Ishikawa (cell line): ENCODE measurements around the gene OR51D1.

Experiments
- CEBPB ChIP-seq: IDR thresholded peaks from 2 replicates; pipeline ENCODE4 v1.6.1; 2012
- CREB1 ChIP-seq: IDR thresholded peaks from 2 replicates; pipeline ENCODE4 v1.6.1; 2012; ENCODE audit warnings: low read depth
- EGR1 ChIP-seq: IDR thresholded peaks from 2 replicates; pipeline ENCODE4 v1.6.1; 2012
- EP300 ChIP-seq: IDR thresholded peaks from 2 replicates; pipeline ENCODE4 v1.6.1; 2012; ENCODE audit warnings: borderline replicate concordance
- FOXM1 ChIP-seq: IDR thresholded peaks from 2 replicates; pipeline ENCODE4 v1.6.1; 2012; ENCODE audit warnings: low read depth, borderline replicate concordance
- NFIC ChIP-seq: IDR thresholded peaks from 2 replicates; pipeline ENCODE4 v1.6.1; 2012
- RAD21 ChIP-seq: IDR thresholded peaks from 2 replicates; pipeline ENCODE4 v1.6.1; 2012; ENCODE audit warnings: low read depth
- TAF1 ChIP-seq: IDR thresholded peaks from 2 replicates; pipeline ENCODE4 v1.6.1; 2012; ENCODE audit warnings: low read depth, mild to moderate bottlenecking
- TCF12 ChIP-seq: IDR thresholded peaks from 2 replicates; pipeline ENCODE4 v1.6.1; 2012; ENCODE audit warnings: low read depth
- TEAD4 ChIP-seq: IDR thresholded peaks from 2 replicates; pipeline ENCODE4 v1.6.1; 2012
- YY1 ChIP-seq: IDR thresholded peaks from 2 replicates; pipeline ENCODE4 v1.6.1; 2012; ENCODE audit warnings: low read depth
- ZBTB7A ChIP-seq: IDR thresholded peaks from 2 replicates; pipeline ENCODE4 v1.6.1; 2012; ENCODE audit warnings: low read depth
- TF ChIP-seq, protein P1 (sequence below): IDR thresholded peaks from 2 replicates; pipeline ENCODE4 v1.6.1; 2012
- TF ChIP-seq, protein P2 (sequence below): IDR thresholded peaks from 2 replicates; pipeline ENCODE4 v1.6.1; 2012; ENCODE audit warnings: low read depth, mild to moderate bottlenecking
- TF ChIP-seq, protein P3 (sequence below): IDR thresholded peaks from 2 replicates; pipeline ENCODE4 v1.6.1; 2012

OR51D1 gene

DNA sequence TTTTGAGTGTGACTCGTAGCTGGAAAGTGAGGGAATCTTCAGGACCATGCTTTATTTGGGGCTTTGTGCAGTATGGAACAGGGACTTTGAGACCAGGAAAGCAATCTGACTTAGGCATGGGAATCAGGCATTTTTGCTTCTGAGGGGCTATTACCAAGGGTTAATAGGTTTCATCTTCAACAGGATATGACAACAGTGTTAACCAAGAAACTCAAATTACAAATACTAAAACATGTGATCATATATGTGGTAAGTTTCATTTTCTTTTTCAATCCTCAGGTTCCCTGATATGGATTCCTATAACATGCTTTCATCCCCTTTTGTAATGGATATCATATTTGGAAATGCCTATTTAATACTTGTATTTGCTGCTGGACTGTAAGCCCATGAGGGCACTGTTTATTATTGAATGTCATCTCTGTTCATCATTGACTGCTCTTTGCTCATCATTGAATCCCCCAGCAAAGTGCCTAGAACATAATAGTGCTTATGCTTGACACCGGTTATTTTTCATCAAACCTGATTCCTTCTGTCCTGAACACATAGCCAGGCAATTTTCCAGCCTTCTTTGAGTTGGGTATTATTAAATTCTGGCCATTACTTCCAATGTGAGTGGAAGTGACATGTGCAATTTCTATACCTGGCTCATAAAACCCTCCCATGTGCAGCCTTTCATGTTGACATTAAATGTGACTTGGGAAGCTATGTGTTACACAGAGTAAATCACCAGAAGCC lies 17.5 kb downstream of the OR51D1 start:
- TF ChIP-seq, protein P1, sequence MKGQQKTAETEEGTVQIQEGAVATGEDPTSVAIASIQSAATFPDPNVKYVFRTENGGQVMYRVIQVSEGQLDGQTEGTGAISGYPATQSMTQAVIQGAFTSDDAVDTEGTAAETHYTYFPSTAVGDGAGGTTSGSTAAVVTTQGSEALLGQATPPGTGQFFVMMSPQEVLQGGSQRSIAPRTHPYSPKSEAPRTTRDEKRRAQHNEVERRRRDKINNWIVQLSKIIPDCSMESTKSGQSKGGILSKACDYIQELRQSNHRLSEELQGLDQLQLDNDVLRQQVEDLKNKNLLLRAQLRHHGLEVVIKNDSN = no peak
- TF ChIP-seq YY1 (no peak), EP300 (no peak), CREB1 (no peak), ZBTB7A (no peak), NFIC (no peak)
- TF ChIP-seq, protein P2, sequence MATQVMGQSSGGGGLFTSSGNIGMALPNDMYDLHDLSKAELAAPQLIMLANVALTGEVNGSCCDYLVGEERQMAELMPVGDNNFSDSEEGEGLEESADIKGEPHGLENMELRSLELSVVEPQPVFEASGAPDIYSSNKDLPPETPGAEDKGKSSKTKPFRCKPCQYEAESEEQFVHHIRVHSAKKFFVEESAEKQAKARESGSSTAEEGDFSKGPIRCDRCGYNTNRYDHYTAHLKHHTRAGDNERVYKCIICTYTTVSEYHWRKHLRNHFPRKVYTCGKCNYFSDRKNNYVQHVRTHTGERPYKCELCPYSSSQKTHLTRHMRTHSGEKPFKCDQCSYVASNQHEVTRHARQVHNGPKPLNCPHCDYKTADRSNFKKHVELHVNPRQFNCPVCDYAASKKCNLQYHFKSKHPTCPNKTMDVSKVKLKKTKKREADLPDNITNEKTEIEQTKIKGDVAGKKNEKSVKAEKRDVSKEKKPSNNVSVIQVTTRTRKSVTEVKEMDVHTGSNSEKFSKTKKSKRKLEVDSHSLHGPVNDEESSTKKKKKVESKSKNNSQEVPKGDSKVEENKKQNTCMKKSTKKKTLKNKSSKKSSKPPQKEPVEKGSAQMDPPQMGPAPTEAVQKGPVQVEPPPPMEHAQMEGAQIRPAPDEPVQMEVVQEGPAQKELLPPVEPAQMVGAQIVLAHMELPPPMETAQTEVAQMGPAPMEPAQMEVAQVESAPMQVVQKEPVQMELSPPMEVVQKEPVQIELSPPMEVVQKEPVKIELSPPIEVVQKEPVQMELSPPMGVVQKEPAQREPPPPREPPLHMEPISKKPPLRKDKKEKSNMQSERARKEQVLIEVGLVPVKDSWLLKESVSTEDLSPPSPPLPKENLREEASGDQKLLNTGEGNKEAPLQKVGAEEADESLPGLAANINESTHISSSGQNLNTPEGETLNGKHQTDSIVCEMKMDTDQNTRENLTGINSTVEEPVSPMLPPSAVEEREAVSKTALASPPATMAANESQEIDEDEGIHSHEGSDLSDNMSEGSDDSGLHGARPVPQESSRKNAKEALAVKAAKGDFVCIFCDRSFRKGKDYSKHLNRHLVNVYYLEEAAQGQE = no peak

DNA sequence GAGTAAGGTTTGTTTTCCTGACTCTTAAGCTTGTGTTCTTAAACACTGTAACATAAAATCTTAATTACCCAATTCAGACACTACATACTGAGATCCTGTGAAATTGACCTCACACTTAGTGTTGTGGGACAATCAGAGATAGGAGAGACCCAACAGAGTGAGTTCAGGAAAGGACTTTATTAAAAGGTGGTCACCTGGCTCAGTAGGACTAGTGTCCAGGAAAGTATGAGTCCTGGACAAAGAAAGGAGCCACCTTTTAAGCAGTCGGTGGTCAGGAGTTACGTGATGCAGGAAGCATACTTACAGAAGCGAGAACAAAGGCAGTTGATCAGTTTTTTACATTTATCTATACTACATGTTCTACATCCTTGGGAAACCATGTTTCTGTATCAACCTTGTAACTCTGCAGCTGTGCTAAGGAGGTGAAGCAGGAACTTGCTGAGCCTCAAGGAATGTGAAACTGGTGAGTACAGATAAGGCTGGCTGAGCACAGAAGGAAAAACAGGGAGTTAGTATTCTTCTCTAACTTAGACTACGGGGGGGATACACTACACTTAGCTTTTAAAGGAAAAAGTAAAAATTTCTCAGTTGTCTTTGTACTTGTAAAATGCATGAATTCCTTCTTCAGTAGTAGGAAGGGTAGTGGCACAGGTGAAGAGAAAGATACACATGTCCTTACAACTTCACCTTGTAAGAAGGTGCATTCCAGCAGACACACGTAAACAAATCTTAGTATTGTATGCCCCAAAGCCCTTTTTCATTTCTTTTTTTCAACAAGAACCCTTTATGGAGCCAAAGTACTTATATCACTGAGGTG lies 21.6 kb downstream of the OR51D1 start:
- no peak for TF ChIP-seq ZBTB7A

DNA sequence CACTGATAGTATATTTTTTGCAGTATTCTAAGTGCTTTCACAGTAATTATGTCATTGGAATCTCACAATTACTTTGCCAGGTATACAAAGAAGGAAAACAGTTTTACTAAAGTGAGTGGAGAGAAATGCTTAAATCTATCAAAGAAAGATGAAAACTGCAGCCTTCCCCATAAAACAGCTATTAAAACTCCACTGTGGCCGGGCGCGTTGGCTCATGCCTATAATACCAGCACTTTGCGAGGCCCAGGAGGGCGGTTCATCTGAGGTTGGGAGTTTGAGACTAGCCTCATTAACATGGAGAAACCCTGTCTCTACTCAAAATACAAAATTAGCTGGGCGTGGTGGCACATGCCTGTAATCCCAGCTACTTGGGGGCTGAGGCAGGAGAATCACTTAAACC lies 25.6 kb downstream of the OR51D1 start:
- TF ChIP-seq EGR1 (no peak), NFIC (no peak), TCF12 (no peak)
- TF ChIP-seq, protein P3, sequence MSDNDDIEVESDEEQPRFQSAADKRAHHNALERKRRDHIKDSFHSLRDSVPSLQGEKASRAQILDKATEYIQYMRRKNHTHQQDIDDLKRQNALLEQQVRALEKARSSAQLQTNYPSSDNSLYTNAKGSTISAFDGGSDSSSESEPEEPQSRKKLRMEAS = no peak

DNA sequence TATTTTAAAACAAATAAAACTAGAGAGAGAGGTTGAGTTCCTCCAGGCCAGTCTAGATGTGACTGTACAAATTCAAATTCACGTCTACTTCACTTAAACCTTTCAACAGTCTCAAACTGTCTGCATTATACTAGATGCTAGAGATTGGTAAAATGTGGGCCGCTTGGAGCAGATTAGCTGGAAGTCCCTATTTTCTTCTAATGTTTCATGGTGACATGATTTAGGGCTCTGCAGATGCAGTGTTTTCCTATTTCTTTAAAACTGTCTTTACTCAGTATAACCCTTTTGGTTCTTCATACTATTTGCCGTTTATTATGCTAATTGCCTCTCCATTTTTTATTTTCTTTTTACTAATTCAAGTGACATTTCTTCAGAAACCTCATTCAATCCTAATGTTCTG lies 26.9 kb downstream of the OR51D1 start:
- TF ChIP-seq RAD21 (no peak), YY1 (no peak), EGR1 (no peak), NFIC (no peak)
- TF ChIP-seq, protein P1 = no peak

DNA sequence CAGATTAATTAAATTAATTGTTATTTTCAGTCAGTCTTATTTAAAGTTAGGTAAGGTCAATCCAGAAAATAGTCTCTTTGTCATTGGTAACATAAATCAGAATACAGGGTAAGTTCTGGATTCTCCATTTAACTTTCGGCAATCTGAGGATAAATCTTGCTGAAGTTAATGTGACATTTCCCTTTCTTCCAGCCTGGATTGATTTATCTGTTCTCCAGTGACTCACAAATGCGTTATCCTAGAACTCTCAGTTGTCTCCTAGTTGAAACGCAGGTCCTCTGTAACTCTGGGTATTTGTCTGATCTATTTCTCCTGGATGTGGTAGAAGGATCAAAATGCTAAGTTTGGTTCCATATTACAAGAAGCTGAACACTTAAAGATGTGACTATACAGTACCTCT lies 27.5 kb downstream of the OR51D1 start:
- TF ChIP-seq CREB1 (no peak), CEBPB (no peak), NFIC (no peak), ZBTB7A (no peak), TCF12 (no peak)

DNA sequence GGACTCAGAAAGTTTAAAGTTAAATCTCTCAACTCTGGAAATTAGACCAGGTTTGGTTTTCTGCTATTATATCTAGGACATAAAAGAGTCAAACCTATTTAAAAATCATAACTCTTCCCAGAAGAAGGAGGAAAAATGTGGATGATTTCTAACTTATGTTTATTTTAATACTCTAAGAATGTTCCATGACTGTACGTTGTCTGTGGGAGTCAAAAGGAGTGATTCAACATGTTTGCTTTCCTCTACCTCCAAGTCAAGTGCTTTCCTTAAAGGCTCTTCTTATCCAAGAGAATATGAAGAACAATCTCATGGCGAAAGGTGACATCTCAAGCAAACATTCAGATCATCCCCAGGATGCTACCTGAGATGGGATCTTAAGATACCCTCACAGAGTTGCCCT lies 28.1 kb downstream of the OR51D1 start:
- TF ChIP-seq RAD21 (no peak), EP300 (no peak), TAF1 (no peak), TCF12 (no peak), TEAD4 (no peak), FOXM1 (no peak), CREB1 (no peak), NFIC (no peak), CEBPB (no peak), EGR1 (no peak)
- TF ChIP-seq, protein P2 = no peak
- TF ChIP-seq, protein P1 = no peak
